ENCODE results near the gene ANKMY1. TPM values are rescaled to one million over a fixed set of nuclear protein-coding genes. Genes with fewer than 3 reads are reported as not detected.

ANKMY1 gene
- total and polyA plus RNA-seq, 2 of the 13 experiments (the other 11 are each of a cell fraction or from before 2014, with no cell fraction given): 11.7 to 18.8 TPM

DNA sequence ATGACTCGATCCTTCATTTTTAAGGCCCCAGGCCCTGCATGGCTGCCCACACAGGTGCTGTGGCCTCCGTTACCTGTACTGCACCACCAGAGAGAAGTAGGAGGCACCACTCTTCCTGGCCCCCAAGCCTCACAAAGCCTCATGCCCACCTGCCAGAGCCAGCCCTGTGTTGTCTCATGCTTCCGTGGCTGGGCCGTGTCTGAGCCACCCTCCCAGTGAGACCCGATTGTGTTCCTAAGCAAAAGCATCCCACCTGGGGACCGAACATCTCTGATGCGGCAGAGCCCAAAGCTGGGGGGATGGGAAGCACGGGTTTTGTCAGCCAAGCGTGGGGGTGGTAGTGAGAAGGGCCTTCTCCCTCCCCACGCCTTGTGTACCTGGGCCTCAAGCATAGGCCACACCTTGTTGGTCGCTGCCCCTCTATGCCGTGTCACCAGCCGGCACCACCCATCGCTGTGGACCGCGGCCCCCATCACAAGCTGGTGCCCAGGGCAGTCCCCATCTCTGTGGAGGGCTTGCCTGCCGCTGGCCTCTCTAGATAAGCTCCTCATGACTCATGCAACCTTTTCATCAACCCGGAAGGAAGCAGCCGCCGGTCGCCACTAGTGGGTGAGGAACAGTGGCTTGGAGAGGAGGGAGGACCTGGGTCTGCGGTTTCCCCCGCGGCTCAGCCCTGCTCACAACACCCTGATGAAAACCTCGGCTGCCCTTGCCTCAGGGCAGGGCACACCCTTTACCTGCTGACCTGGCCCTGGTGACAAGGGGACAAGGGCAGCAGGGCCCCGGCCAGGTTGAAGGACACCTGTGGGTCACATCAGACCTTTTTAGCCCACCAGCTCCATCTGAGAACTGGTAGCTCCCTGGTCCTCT lies 7.8 kb upstream of the ANKMY1 start (continued):
- TF ChIP-seq, protein P1, sequence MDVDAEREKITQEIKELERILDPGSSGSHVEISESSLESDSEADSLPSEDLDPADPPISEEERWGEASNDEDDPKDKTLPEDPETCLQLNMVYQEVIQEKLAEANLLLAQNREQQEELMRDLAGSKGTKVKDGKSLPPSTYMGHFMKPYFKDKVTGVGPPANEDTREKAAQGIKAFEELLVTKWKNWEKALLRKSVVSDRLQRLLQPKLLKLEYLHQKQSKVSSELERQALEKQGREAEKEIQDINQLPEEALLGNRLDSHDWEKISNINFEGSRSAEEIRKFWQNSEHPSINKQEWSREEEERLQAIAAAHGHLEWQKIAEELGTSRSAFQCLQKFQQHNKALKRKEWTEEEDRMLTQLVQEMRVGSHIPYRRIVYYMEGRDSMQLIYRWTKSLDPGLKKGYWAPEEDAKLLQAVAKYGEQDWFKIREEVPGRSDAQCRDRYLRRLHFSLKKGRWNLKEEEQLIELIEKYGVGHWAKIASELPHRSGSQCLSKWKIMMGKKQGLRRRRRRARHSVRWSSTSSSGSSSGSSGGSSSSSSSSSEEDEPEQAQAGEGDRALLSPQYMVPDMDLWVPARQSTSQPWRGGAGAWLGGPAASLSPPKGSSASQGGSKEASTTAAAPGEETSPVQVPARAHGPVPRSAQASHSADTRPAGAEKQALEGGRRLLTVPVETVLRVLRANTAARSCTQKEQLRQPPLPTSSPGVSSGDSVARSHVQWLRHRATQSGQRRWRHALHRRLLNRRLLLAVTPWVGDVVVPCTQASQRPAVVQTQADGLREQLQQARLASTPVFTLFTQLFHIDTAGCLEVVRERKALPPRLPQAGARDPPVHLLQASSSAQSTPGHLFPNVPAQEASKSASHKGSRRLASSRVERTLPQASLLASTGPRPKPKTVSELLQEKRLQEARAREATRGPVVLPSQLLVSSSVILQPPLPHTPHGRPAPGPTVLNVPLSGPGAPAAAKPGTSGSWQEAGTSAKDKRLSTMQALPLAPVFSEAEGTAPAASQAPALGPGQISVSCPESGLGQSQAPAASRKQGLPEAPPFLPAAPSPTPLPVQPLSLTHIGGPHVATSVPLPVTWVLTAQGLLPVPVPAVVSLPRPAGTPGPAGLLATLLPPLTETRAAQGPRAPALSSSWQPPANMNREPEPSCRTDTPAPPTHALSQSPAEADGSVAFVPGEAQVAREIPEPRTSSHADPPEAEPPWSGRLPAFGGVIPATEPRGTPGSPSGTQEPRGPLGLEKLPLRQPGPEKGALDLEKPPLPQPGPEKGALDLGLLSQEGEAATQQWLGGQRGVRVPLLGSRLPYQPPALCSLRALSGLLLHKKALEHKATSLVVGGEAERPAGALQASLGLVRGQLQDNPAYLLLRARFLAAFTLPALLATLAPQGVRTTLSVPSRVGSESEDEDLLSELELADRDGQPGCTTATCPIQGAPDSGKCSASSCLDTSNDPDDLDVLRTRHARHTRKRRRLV (CRISPR knock-in tag; IDR thresholded peaks at IDR 0.05): no peak
- TF ChIP-seq SP1 (IDR thresholded peaks at IDR 0.05) (no peak), SP1 (CRISPR knock-in tag; IDR thresholded peaks at IDR 0.05) (peak; percentile 40; the same call in 1 of the 2 replicates), ZNF441 (CRISPR knock-in tag; IDR thresholded peaks at IDR 0.05; ENCODE audit: borderline replicate concordance) (peak; percentile 34; the same call in 1 of the 2 replicates), DPF2 (CRISPR knock-in tag; IDR thresholded peaks at IDR 0.05; ENCODE audit: borderline replicate concordance, low read depth) (peak; percentile 40; the same call in 1 of the 2 replicates), TAF1 (CRISPR knock-in tag; IDR thresholded peaks at IDR 0.05) (peak; percentile 72; the same call in 1 of the 2 replicates), MAFG (CRISPR knock-in tag; IDR thresholded peaks at IDR 0.05) (no peak), FOXA3 (CRISPR knock-in tag; IDR thresholded peaks at IDR 0.05) (peak; percentile 37), ZFP1 (CRISPR knock-in tag; IDR thresholded peaks at IDR 0.05) (0 out of 2 replicates have a peak, but pooled peaks have one; percentile 33), ZNF354B (CRISPR knock-in tag; IDR thresholded peaks at IDR 0.05) (no peak), ZNF263 (CRISPR knock-in tag; IDR thresholded peaks at IDR 0.05) (no peak), HOXD1 (CRISPR knock-in tag; IDR thresholded peaks at IDR 0.05) (no peak), ZNF644 (CRISPR knock-in tag; IDR thresholded peaks at IDR 0.05; ENCODE audit: low read depth) (0 out of 2 replicates have a peak, but pooled peaks have one; percentile 20), ZNF468 (CRISPR knock-in tag; IDR thresholded peaks at IDR 0.05) (no peak), ZNF776 (CRISPR knock-in tag; IDR thresholded peaks at IDR 0.05) (0 out of 2 replicates have a peak, but pooled peaks have one; percentile 34), ZNF788 (CRISPR knock-in tag; IDR thresholded peaks at IDR 0.05; ENCODE audit: borderline replicate concordance) (peak; percentile 57; the same call in 1 of the 2 replicates), ZKSCAN8 (CRISPR knock-in tag; IDR thresholded peaks at IDR 0.05; ENCODE audit: borderline replicate concordance) (no peak), JDP2 (CRISPR knock-in tag; IDR thresholded peaks at IDR 0.05; ENCODE audit: borderline replicate concordance) (no peak), ATF1 (CRISPR knock-in tag; IDR thresholded peaks at IDR 0.05) (no peak), KAT8 (CRISPR knock-in tag; IDR thresholded peaks at IDR 0.05) (peak; percentile 77; the same call in 1 of the 2 replicates), ZNF619 (CRISPR knock-in tag; IDR thresholded peaks at IDR 0.05) (no peak), JUN (CRISPR knock-in tag; IDR thresholded peaks at IDR 0.05) (peak; percentile 86)
- TF ChIP-seq, protein P2, sequence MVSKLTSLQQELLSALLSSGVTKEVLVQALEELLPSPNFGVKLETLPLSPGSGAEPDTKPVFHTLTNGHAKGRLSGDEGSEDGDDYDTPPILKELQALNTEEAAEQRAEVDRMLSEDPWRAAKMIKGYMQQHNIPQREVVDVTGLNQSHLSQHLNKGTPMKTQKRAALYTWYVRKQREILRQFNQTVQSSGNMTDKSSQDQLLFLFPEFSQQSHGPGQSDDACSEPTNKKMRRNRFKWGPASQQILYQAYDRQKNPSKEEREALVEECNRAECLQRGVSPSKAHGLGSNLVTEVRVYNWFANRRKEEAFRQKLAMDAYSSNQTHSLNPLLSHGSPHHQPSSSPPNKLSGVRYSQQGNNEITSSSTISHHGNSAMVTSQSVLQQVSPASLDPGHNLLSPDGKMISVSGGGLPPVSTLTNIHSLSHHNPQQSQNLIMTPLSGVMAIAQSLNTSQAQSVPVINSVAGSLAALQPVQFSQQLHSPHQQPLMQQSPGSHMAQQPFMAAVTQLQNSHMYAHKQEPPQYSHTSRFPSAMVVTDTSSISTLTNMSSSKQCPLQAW (CRISPR knock-in tag; IDR thresholded peaks at IDR 0.05): 0 out of 2 replicates have a peak, but pooled peaks have one; percentile 3
- TF ChIP-seq, protein P3, sequence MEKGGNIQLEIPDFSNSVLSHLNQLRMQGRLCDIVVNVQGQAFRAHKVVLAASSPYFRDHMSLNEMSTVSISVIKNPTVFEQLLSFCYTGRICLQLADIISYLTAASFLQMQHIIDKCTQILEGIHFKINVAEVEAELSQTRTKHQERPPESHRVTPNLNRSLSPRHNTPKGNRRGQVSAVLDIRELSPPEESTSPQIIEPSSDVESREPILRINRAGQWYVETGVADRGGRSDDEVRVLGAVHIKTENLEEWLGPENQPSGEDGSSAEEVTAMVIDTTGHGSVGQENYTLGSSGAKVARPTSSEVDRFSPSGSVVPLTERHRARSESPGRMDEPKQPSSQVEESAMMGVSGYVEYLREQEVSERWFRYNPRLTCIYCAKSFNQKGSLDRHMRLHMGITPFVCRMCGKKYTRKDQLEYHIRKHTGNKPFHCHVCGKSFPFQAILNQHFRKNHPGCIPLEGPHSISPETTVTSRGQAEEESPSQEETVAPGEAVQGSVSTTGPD (CRISPR knock-in tag; IDR thresholded peaks at IDR 0.05): no peak

All from HepG2 (cell line).